Osteocyte (in vitro differentiated cells): ENCODE data around the gene DAPK2. TPM values are rescaled to one million over a fixed set of nuclear protein-coding genes. Genes with fewer than 3 reads are reported as not detected.

Source experiments
- DNase-seq: peaks from one replicate; pipeline ENCODE4 v3.0.0; 2021; ENCODE audit warnings: mixed read lengths; ENCODE audit not compliant: unreplicated experiment; ENCODE audit errors: extremely low spot score
- H3K27ac Mint-ChIP-seq: one replicate; pipeline ENCODE4 v1.8.0; 2021; ENCODE audit warnings: mild to moderate bottlenecking, mixed read lengths; ENCODE audit not compliant: unreplicated experiment
- H3K27me3 Mint-ChIP-seq: one replicate; pipeline ENCODE4 v1.8.0; 2021; ENCODE audit warnings: mixed read lengths; ENCODE audit not compliant: unreplicated experiment
- H3K36me3 Mint-ChIP-seq: one replicate; pipeline ENCODE4 v1.8.0; 2021; ENCODE audit warnings: mixed read lengths; ENCODE audit not compliant: unreplicated experiment
- H3K4me1 Mint-ChIP-seq: one replicate; pipeline ENCODE4 v1.8.0; 2021; ENCODE audit warnings: mixed read lengths; ENCODE audit not compliant: unreplicated experiment
- H3K4me3 Mint-ChIP-seq: one replicate; pipeline ENCODE4 v1.8.0; 2021; ENCODE audit warnings: mild to moderate bottlenecking, moderate library complexity, mixed read lengths; ENCODE audit not compliant: unreplicated experiment
- H3K9me3 Mint-ChIP-seq: one replicate; pipeline ENCODE4 v1.8.0; 2021; ENCODE audit warnings: mixed read lengths; ENCODE audit not compliant: unreplicated experiment
- total RNA-seq: library from RNA; stranded (reverse); gene quantifications from 2 replicates; pipeline ENCODE4 v1.2.1, GENCODE V29; 2021
- TF ChIP-seq, protein P1 (sequence below): fragments of 200-600 bp; sonication (generic); IDR thresholded peaks from 2 replicates; pipeline ENCODE4 v1.5.0; 2021; ENCODE audit warnings: antibody characterized with exemption, mild to moderate bottlenecking, moderate library complexity

Gene DAPK2
- total RNA-seq, 1 donor from 2014 or later, result 17.6 TPM

DNA sequence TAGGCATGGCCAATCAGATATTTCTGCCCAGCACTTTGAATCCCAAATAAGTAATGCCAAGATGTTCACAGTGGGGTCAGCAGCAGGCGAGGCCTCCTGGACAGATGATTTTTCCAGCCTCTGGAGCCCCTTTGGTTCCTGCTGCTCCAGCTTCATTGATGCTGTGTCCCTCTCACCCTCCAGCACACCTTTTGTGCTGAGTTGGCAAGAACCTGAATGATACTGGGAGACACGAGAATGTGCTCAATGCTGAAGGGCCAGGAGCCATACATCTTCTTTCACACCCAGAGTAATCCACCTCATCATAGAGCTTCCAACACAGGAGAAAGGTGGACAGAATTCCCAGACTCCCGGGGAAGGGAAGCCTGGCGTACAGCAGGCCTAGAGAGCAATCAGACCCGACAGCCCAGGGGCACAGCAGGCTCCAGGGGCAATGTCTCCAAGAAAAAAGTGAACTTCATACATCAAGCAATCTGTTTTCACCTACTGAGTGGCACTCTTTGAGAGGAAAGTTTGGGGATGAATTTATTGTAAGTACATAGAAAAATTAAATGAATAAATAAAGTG, 6.7 kb upstream of the DAPK2 start:
- Mint-ChIP-seq H3K27me3 (peaks cover 3% of the 10 kb centered on the region), H3K4me1 (peaks cover 15% of the 10 kb centered on the region), H3K9me3 (no peaks in the 10 kb centered on the region), H3K36me3 (no peaks in the 10 kb centered on the region), H3K27ac (no peak overlapping the region), H3K4me3 (no peak overlapping the region)
- DNase-seq, result no peak
- TF ChIP-seq, protein P1, sequence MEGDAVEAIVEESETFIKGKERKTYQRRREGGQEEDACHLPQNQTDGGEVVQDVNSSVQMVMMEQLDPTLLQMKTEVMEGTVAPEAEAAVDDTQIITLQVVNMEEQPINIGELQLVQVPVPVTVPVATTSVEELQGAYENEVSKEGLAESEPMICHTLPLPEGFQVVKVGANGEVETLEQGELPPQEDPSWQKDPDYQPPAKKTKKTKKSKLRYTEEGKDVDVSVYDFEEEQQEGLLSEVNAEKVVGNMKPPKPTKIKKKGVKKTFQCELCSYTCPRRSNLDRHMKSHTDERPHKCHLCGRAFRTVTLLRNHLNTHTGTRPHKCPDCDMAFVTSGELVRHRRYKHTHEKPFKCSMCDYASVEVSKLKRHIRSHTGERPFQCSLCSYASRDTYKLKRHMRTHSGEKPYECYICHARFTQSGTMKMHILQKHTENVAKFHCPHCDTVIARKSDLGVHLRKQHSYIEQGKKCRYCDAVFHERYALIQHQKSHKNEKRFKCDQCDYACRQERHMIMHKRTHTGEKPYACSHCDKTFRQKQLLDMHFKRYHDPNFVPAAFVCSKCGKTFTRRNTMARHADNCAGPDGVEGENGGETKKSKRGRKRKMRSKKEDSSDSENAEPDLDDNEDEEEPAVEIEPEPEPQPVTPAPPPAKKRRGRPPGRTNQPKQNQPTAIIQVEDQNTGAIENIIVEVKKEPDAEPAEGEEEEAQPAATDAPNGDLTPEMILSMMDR, result no peak

DNA sequence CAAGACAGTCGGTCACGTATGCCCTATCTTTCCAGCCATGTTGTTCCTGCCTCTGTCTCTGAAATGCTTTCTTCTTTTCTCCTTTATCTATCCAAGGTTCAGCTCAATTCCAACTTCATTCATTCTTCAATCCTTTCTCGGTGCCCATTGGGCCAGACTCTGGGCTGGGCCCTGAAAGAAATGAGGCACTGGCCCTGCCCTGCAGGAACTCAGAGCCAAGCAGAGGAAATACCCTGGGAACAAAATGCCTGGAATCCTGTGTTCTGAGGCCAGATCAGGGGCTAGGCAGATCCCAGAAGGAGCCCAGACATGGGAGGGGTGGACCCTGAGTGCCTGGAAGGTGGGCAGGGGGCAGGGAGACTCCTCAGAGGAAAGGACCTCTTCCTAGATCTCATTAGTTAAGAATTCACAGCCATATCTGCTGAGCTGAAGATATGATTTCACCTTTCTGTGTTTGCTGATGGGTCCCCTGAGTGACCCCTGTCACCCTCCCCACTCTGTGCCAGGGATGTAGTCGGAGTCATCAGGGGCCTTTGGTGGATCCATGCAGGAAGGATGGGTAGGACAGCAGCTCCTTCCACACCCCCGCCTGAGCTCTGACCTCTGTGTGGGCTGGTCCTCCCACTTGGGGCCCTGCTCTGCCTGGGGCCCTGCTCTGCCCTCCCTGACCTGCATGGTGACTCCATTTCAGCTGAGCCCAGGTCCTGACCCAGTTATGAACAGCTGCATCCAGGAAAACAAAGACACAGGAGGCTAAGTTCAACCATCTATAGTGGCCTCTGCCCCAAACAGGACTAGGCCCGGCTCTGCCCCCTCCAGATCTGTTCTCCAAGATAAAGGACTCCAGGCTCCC, 5.3 kb upstream of the DAPK2 start:
- H3K9me3 Mint-ChIP-seq, result no peaks in the 10 kb centered on the region
- no peak for DNase-seq
- TF ChIP-seq, protein P1, result no peak
- no peak overlapping the region for H3K27ac Mint-ChIP-seq
- H3K36me3 Mint-ChIP-seq, result no peaks in the 10 kb centered on the region
- no peak overlapping the region for H3K4me3 Mint-ChIP-seq
- peaks cover 3% of the 10 kb centered on the region for H3K27me3 Mint-ChIP-seq
- peaks cover 23% of the 10 kb centered on the region for H3K4me1 Mint-ChIP-seq

DNA sequence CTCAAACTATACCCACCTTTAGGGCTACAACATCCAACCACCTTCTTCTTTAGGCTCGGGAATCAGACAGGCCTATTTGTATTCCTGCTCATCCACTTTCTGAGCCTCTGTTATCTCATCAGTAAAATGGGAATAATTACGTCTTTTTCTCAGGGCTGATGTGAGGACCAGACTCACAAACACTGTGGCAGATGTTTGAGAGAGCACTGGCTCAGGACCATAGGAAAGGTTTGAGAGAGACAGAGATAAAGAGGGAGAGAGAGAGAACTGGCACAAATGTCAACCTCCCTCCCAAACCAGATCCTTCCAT, 4.8 kb upstream of the DAPK2 start:
- H3K4me1 Mint-ChIP-seq, result peaks cover 25% of the 10 kb centered on the region
- peaks cover 3% of the 10 kb centered on the region for H3K27me3 Mint-ChIP-seq
- no peak overlapping the region for H3K27ac Mint-ChIP-seq

DNA sequence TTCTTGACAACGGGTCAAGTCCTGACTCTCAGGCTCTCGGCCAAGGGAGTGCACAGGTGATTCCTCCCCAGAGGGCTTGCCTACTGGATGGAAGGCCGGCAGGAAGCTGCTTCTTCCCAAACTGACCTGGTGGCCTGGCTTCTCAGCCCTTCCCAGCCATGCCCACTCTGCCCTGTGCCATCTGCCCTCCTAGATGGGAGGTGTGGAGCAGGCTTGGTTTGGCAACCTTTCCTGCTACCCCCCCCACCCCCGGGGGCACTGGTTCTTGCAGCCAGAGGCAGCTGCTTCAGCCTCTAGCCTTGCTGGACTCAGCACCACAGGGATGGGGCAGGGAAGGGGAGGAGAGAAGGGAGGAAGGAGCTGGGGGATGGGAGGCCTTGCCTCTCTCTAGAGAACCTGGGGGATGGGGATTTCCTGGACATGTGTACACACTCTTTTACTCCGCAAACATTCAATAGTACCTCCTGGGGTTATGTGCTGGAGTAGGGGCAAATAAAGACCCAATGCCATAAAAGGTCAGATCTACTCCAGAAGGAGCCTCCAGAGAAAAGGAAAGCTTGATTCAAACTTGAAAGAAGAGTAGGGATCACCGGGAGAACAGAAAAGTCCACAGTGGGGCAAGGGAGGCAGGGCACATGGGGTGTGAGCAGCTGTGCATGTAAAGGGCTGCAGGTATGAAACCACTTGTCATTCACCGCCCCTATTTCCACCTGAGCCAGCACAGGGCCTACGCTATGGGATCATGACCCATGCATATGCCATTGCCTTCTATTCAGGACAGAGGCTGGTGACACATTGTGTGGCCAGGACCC, 4.2 kb upstream of the DAPK2 start:
- H3K4me1 Mint-ChIP-seq, result peaks cover 28% of the 10 kb centered on the region
- H3K27me3 Mint-ChIP-seq, result peaks cover 3% of the 10 kb centered on the region
- TF ChIP-seq, protein P1, result no peak
- no peak for DNase-seq
- no peaks in the 10 kb centered on the region for H3K36me3 Mint-ChIP-seq
- no peak overlapping the region for H3K4me3 Mint-ChIP-seq
- H3K27ac Mint-ChIP-seq, result no peak overlapping the region
- no peaks in the 10 kb centered on the region for H3K9me3 Mint-ChIP-seq

More for the DNA sequence above, 4.8 kb upstream of the DAPK2 start:
- H3K4me3 Mint-ChIP-seq, result no peak overlapping the region
- H3K9me3 Mint-ChIP-seq, result no peaks in the 10 kb centered on the region
- no peak for DNase-seq
- H3K36me3 Mint-ChIP-seq, result no peaks in the 10 kb centered on the region
- TF ChIP-seq, protein P1, result no peak
